HT-29 (cell line): ENCODE results near the gene ZNF709. TPM values are rescaled to one million over a fixed set of nuclear protein-coding genes. Genes with fewer than 3 reads are reported as not detected.
"Not testable (repeated sequence)": the region's sequence is repeated elsewhere in the genome, so short reads cannot be mapped to it uniquely, and the experiment has no call there.

Experiments
- DNase-seq: peaks from one replicate; pipeline ENCODE4 v3.0.0-alpha.2; 2015; ENCODE audit warnings: low spot score
- total RNA-seq: library from RNA; depleted of rRNA; stranded (reverse); fragments of >200 nt; shearing (Covaris generic); gene quantifications from 2 replicates; pipeline ENCODE4 v1.2.3, GENCODE V29; 2014; rRNA removed

The ZNF709 gene
- 0.15 and 0.83 TPM in 2 replicates for total RNA-seq

- DNase-seq: peak; percentile 58
Observed at GRCh38 chr19:12484371-12485051, at the start of gene ZNF709. ZNF709 (minus strand) TSS chr19:12484816; CDS start chr19:12484657, 159 bp downstream.

GRCh38 chr19:12527034-12527836 lies 42.6 kb upstream of the ZNF709 start:
- DNase-seq: no peak

- DNase-seq: no peak
Observed at GRCh38 chr19:12526542-12526941, 41.9 kb upstream of the ZNF709 start.

GRCh38 chr19:12521996-12522395 lies 37.4 kb upstream of the ZNF709 start:
- no peak for DNase-seq

GRCh38 chr19:12513531-12514061 lies 29.0 kb upstream of the ZNF709 start:
- DNase-seq: no peak

GRCh38 chr19:12497032-12497431 lies 12.4 kb upstream of the ZNF709 start:
- DNase-seq: no peak

- no peak for DNase-seq
Observed at GRCh38 chr19:12496480-12496879, 11.9 kb upstream of the ZNF709 start.

GRCh38 chr19:12495002-12495802 lies 10.6 kb upstream of the ZNF709 start:
- DNase-seq: peak; percentile 87

- no peak for DNase-seq
Observed at GRCh38 chr19:12494260-12494860, 9.7 kb upstream of the ZNF709 start.

GRCh38 chr19:12486265-12486783 lies 1.7 kb upstream of the ZNF709 start:
- not testable (repeated sequence) for DNase-seq

GRCh38 chr19:12485571-12485970 lies 955 bp upstream of the ZNF709 start:
- no peak for DNase-seq

- peak; percentile 17 for DNase-seq
Observed at GRCh38 chr19:12485052-12485416, 418 bp upstream of the ZNF709 start.

- no peak for DNase-seq
Observed at GRCh38 chr19:12484011-12484370, 625 bp downstream of the ZNF709 start.

GRCh38 chr19:12482509-12482886 lies 2.1 kb downstream of the ZNF709 start:
- no peak for DNase-seq

- no peak for DNase-seq
Observed at GRCh38 chr19:12481781-12482508, 2.7 kb downstream of the ZNF709 start.

- DNase-seq: no peak
Observed at GRCh38 chr19:12478234-12478941, 6.2 kb downstream of the ZNF709 start.

GRCh38 chr19:12467651-12468050 lies 17.0 kb downstream of the ZNF709 start:
- not testable (repeated sequence) for DNase-seq

GRCh38 chr19:12465211-12465610 lies 19.4 kb downstream of the ZNF709 start:
- DNase-seq: no peak

- no peak for DNase-seq
Observed at GRCh38 chr19:12464769-12465168, 19.8 kb downstream of the ZNF709 start.

- DNase-seq: not testable (repeated sequence)
Observed at GRCh38 chr19:12464139-12464538, 20.5 kb downstream of the ZNF709 start.
